ENCODE results near the gene FAM174A.

DNA sequence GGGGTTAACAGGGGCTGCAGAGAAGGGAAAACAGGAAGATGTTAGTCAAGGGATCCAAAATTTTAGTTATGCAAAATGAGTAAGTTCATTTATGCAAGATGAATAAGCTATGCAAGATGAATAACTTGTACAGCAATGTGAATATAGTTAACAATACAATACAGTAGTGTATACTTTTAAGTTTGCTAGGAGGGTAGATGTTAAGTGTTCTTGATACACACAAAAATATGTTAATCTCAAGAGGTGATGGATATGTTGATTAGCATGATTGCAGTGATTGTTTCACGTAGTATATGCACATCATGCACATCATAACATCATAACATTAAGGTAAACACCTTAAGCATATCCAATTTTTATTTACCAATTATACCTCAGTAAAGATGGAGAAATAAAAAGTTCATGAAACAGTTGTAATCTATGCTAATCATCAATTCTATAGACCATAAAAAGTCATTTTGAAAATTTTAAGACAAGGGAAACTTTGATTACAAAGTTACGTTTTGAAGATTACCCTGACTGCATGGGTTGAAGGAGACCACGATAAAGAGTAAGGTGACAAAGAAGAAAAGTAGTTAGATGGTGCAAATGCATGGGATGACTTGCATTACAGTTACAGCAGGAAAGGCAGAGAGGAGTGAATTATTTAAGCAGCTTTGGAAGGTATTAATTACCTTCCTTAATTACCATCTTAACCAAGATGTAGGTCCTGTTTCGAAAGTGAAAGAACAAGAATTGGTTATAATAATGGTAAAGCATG, 31.4 kb downstream of the FAM174A start:
- TF ChIP-seq YY1 (IDR thresholded peaks at IDR 0.05; ENCODE audit: insufficient read depth, insufficient read length) (no peak), ZNF274 (IDR thresholded peaks at IDR 0.05; ENCODE audit: low read depth, low read length) (no peak)

Data from NT2/D1 (cell line).